Loucy (cell line): ENCODE measurements around the gene ADH1C.

Experiments
- EZH2phosphoT487 ChIP-seq: fragments of 200-600 bp; IDR thresholded peaks from 2 replicates; pipeline ENCODE4 v1.6.1; 2018; ENCODE audit warnings: antibody characterized with exemption, mild to moderate bottlenecking, moderate library complexity, borderline replicate concordance
- TF ChIP-seq, protein P1 (sequence below): fragments of 200-600 bp; sonication (generic); conservative IDR thresholded peaks from 2 replicates; pipeline ENCODE4 v1.5.1; 2014; ENCODE audit warnings: mild to moderate bottlenecking, antibody characterized with exemption, low read length

DNA sequence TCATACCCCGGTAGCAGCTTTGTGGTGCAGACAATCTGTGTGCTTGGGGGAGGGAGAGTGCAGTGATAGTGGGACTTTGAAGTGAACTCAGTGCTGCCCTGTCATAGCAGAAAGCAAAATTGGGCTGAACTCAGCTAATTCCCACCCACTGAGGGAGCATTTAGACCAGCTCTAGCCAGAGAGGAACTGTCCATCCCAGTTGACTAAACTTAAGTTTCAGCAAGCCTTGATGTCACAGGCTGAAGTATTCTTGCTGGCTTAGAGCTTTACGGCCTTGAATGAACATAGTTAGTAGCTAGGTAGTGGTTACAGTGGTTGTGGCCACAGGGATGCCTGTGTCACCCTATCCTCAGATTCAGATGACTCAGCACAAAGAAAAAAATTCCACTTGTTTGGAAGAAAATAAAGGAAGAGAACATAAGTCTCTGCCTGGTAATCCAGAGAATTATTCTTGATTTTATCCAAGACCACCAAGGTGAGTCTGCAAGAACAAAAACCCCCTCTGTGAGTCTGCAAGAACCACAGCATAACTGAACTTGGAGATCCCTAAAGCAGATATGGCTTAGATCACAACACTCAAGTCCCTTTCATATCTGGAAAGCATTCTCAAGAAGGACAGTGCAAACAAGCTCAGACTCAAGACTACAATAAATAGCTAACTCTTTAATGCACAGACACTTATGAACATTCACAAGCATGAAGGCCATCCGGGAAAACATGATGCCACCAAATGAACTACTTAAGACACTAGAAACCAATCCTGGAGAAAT, 43.2 kb upstream of the ADH1C start:
- TF ChIP-seq, protein P1, sequence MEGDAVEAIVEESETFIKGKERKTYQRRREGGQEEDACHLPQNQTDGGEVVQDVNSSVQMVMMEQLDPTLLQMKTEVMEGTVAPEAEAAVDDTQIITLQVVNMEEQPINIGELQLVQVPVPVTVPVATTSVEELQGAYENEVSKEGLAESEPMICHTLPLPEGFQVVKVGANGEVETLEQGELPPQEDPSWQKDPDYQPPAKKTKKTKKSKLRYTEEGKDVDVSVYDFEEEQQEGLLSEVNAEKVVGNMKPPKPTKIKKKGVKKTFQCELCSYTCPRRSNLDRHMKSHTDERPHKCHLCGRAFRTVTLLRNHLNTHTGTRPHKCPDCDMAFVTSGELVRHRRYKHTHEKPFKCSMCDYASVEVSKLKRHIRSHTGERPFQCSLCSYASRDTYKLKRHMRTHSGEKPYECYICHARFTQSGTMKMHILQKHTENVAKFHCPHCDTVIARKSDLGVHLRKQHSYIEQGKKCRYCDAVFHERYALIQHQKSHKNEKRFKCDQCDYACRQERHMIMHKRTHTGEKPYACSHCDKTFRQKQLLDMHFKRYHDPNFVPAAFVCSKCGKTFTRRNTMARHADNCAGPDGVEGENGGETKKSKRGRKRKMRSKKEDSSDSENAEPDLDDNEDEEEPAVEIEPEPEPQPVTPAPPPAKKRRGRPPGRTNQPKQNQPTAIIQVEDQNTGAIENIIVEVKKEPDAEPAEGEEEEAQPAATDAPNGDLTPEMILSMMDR: no peak
- no peak for TF ChIP-seq EZH2phosphoT487
